Uterus (tissue), 2 donors: ENCODE results near the gene RTP3.

Experiments
- POLR2A ChIP-seq, 2 donors: fragments of 450-650 bp; IDR thresholded peaks; one replicate each; pipeline ENCODE4 v1.6.1; 2016; ENCODE audit warnings: antibody characterized with exemption in 2 of 2, mild to moderate bottlenecking in 1 of 2, moderate library complexity in 1 of 2
- TF ChIP-seq, protein P1 (sequence below), 4 experiments: fragments of 200-600 bp in 2 of 4; fragments of 450-650 bp in 2 of 4; sonication (generic) in 2 of 4; IDR thresholded peaks; one replicate each; pipeline ENCODE4 v1.5.1; 2016 to 2019; ENCODE audit warnings: antibody characterized with exemption in 4 of 4, mild to moderate bottlenecking in 2 of 4, moderate library complexity in 1 of 4

- TF ChIP-seq, protein P1, sequence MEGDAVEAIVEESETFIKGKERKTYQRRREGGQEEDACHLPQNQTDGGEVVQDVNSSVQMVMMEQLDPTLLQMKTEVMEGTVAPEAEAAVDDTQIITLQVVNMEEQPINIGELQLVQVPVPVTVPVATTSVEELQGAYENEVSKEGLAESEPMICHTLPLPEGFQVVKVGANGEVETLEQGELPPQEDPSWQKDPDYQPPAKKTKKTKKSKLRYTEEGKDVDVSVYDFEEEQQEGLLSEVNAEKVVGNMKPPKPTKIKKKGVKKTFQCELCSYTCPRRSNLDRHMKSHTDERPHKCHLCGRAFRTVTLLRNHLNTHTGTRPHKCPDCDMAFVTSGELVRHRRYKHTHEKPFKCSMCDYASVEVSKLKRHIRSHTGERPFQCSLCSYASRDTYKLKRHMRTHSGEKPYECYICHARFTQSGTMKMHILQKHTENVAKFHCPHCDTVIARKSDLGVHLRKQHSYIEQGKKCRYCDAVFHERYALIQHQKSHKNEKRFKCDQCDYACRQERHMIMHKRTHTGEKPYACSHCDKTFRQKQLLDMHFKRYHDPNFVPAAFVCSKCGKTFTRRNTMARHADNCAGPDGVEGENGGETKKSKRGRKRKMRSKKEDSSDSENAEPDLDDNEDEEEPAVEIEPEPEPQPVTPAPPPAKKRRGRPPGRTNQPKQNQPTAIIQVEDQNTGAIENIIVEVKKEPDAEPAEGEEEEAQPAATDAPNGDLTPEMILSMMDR (IDR thresholded peaks at IDR 0.05), result no peak
- no peak for TF ChIP-seq POLR2A (IDR thresholded peaks at IDR 0.05)
Measured at GRCh38 chr3:46521096-46521495, 23.3 kb downstream of the RTP3 start.
